Hematopoietic multipotent progenitor cell treated with erythropoietin and hydrocortisone succinate and interleukin-3 and kit ligand, for 17 days (in vitro differentiated cells): ENCODE results near the gene AADAT.
"Not testable (repeated sequence)": the region's sequence is repeated elsewhere in the genome, so short reads cannot be mapped to it uniquely, and the experiment has no call there.

Source experiments
- DNase-seq: peaks from one replicate; pipeline ENCODE4 v3.0.0-alpha.2; 2015; ENCODE audit warnings: low spot score

Gene AADAT

GRCh38 chr4:170090352-170091052 is 746 bp upstream of the AADAT start:
- DNase-seq, result no peak

- no peak for DNase-seq
These were observed 485 bp downstream of the AADAT start for GRCh38 chr4:170089274-170089667.

- no peak for DNase-seq
These were observed 1.0 kb downstream of the AADAT start for GRCh38 chr4:170088716-170089115.

GRCh38 chr4:170087163-170087700 is 2.5 kb downstream of the AADAT start:
- DNase-seq, result no peak

- DNase-seq, result no peak
These were observed 6.2 kb downstream of the AADAT start for GRCh38 chr4:170083541-170083940.

- DNase-seq, result no peak
These were observed 9.3 kb downstream of the AADAT start for GRCh38 chr4:170080496-170080895.

GRCh38 chr4:170079981-170080380 is 9.8 kb downstream of the AADAT start:
- DNase-seq, result no peak

GRCh38 chr4:170071196-170071595 is 18.6 kb downstream of the AADAT start:
- DNase-seq, result no peak

GRCh38 chr4:170068438-170069128 is 21.2 kb downstream of the AADAT start:
- DNase-seq, result no peak

GRCh38 chr4:170059421-170059820 is 30.3 kb downstream of the AADAT start:
- no peak for DNase-seq

- DNase-seq, result no peak
These were observed 30.9 kb downstream of the AADAT start for GRCh38 chr4:170058826-170059225.

GRCh38 chr4:170057866-170058265 is 31.9 kb downstream of the AADAT start:
- no peak for DNase-seq

- no peak for DNase-seq
These were observed 36.8 kb downstream of the AADAT start for GRCh38 chr4:170052919-170053318.

GRCh38 chr4:170051402-170051801 is 38.4 kb downstream of the AADAT start:
- DNase-seq, result no peak

- DNase-seq, result no peak
These were observed 40.0 kb downstream of the AADAT start for GRCh38 chr4:170049766-170050165.

- peak; percentile 81 for DNase-seq
These were observed 41.9 kb downstream of the AADAT start for GRCh38 chr4:170047771-170048354.

- not testable (repeated sequence) for DNase-seq
These were observed 43.6 kb downstream of the AADAT start for GRCh38 chr4:170046156-170046555.

GRCh38 chr4:170040031-170040680 is 49.6 kb downstream of the AADAT start:
- no peak for DNase-seq

GRCh38 chr4:170038769-170039168 is 51.0 kb downstream of the AADAT start:
- no peak for DNase-seq

GRCh38 chr4:170038232-170038631 is 51.5 kb downstream of the AADAT start:
- no peak for DNase-seq

GRCh38 chr4:170037481-170037880 is 52.3 kb downstream of the AADAT start:
- no peak for DNase-seq

GRCh38 chr4:170035845-170036244 is 53.9 kb downstream of the AADAT start:
- DNase-seq, result no peak

GRCh38 chr4:170035231-170035630 is 54.5 kb downstream of the AADAT start:
- DNase-seq, result no peak
